ENCODE measurements around the gene SLC25A36. TPM values are rescaled to one million over a fixed set of nuclear protein-coding genes. Genes with fewer than 3 reads are reported as not detected.
A peak's percentile ranks its signal among the peaks of the same experiment; 100 is the strongest.
"Not testable (repeated sequence)": the region's sequence is repeated elsewhere in the genome, so short reads cannot be mapped to it uniquely, and the experiment has no call there.

Gene SLC25A36
- total RNA-seq, 1 donor from 2014 or later, result 63.8 TPM

DNA sequence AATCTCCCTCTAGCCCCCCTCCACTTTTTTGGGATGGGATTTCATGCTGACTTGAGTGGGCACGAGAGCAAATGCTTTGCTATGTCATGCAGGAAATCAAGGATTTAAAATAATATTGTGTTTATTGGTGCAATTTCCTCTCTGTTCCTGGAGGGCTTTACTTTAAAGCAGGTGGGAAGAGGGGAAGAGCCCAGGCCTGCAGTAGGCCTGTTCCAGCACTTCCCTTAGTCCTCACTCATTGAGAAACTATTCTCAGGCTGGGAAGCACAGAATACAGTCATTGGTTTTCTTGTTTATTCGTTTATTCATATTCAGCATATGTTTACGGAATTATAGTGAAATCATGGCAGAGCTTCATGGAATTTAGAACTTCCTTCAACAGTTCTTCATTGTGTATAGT, 67.9 kb downstream of the SLC25A36 start:
- TF ChIP-seq, protein P1, sequence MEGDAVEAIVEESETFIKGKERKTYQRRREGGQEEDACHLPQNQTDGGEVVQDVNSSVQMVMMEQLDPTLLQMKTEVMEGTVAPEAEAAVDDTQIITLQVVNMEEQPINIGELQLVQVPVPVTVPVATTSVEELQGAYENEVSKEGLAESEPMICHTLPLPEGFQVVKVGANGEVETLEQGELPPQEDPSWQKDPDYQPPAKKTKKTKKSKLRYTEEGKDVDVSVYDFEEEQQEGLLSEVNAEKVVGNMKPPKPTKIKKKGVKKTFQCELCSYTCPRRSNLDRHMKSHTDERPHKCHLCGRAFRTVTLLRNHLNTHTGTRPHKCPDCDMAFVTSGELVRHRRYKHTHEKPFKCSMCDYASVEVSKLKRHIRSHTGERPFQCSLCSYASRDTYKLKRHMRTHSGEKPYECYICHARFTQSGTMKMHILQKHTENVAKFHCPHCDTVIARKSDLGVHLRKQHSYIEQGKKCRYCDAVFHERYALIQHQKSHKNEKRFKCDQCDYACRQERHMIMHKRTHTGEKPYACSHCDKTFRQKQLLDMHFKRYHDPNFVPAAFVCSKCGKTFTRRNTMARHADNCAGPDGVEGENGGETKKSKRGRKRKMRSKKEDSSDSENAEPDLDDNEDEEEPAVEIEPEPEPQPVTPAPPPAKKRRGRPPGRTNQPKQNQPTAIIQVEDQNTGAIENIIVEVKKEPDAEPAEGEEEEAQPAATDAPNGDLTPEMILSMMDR (IDR thresholded peaks at IDR 0.05; ENCODE audit: insufficient read depth, low read length, poor library complexity, severe bottlenecking), result no peak
- H3K4me3 ChIP-seq (ENCODE audit: low read depth, low read length), result no peak overlapping the region
- no peaks in the 10 kb centered on the region for H3K36me3 ChIP-seq (ENCODE audit: control insufficient read depth, insufficient read depth, low read length)
- no peak for DNase-seq (ENCODE audit: low read depth)
- peaks cover 6% of the 10 kb centered on the region for H3K27me3 ChIP-seq (ENCODE audit: control insufficient read depth, insufficient read depth, low read length)

DNA sequence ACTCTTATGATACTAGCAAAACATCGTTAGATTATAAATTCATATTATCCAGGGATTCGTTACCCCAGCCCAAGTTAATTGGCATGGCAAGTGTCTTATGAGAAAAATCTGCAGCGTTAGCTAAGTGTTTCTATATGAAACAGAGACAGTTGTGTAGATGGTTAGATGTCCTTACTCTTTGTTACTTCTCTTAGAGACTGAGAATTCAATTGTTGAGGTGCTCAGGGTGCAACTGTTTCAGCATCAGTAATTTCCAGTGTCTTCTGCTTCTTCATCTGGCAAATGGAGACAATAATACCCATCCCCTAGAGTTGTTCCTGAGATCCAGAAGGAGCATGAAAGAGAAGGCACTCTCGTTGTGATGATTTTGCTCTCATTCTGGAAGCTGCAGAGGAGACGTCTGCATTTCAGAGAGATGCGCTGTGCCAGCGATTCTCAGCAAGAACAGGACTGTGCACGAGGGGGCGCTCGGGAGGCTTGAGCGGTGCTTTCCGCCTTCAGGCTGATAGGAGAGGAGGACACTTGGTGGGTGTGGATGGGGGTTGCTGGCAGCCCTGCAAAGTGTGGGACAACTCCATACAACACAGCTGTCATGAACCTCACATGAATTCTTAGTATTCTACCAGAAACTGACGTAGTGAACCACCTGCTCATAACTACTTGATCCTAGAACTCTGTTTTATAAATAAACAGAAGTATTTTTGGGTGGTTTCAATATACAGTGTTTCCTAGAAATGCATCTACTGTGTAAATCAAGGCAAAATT, 69.8 kb downstream of the SLC25A36 start:
- TF ChIP-seq, protein P1 (IDR thresholded peaks at IDR 0.05; ENCODE audit: insufficient read depth, low read length, poor library complexity, severe bottlenecking), result peak; percentile 95
- H3K36me3 ChIP-seq (ENCODE audit: control insufficient read depth, insufficient read depth, low read length), result no peaks in the 10 kb centered on the region
- no peak overlapping the region for H3K4me3 ChIP-seq (ENCODE audit: low read depth, low read length)
- DNase-seq (ENCODE audit: low read depth), result peak; percentile 9
- H3K27me3 ChIP-seq (ENCODE audit: control insufficient read depth, insufficient read depth, low read length), result peaks cover 6% of the 10 kb centered on the region

DNA sequence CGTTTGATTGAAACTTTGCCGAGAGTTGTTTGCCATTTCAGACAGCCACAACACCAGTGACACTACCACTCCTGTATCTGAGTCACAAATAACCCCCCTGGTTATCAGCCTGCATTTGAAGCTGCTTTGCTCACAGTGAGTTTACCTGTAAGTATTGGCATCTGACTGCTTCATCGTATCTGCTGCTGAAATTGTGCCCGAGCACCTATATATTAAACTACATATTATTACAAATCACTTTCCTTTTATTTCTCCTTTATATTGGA, 70.3 kb downstream of the SLC25A36 start:
- TF ChIP-seq, protein P1 (IDR thresholded peaks at IDR 0.05; ENCODE audit: insufficient read depth, low read length, poor library complexity, severe bottlenecking), result no peak
- H3K36me3 ChIP-seq (ENCODE audit: control insufficient read depth, insufficient read depth, low read length), result no peaks in the 10 kb centered on the region
- peaks cover 6% of the 10 kb centered on the region for H3K27me3 ChIP-seq (ENCODE audit: control insufficient read depth, insufficient read depth, low read length)
- no peak for DNase-seq (ENCODE audit: low read depth)
- no peak overlapping the region for H3K4me3 ChIP-seq (ENCODE audit: low read depth, low read length)

DNA sequence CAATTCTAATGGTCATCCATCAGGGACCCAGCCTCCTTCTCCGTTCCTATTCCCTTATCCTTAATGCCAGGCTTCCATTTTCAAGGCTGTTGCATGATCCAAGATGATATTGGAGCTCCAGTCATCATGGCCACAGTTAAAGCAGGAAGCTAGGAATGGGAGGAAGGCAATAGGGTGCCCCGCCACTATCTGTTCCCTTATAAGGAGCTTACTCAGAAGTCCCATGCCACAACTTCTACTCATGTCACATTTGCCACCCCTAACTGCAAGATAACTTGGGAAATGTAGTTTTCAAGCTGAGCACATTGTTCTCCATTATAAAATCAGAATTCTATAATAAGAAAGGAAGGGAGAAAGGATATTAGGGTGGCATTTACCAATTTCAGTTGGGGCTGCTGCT, 70.9 kb downstream of the SLC25A36 start:
- TF ChIP-seq, protein P1 (IDR thresholded peaks at IDR 0.05; ENCODE audit: insufficient read depth, low read length, poor library complexity, severe bottlenecking), result no peak
- no peaks in the 10 kb centered on the region for H3K36me3 ChIP-seq (ENCODE audit: control insufficient read depth, insufficient read depth, low read length)
- H3K27me3 ChIP-seq (ENCODE audit: control insufficient read depth, insufficient read depth, low read length), result peaks cover 6% of the 10 kb centered on the region
- no peak overlapping the region for H3K4me3 ChIP-seq (ENCODE audit: low read depth, low read length)
- DNase-seq (ENCODE audit: low read depth), result no peak

DNA sequence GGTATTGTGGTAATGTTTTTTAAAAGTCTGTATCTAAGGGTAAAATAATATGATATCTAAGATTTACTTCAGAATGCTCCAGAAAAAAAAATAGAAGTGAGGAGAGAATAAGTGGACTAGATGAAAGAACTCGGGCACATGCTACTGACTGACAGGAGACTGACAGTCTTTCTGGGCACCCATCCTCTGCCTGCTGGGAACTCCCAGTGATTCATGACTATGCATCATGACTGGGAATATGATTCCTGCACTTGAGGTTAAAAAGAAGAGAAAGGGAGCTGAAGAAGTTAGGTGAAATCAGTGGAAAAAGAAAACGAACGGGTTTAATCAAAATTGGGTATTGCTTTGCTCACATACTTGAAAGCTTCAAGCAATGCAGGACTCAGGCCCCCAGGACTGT, 73.8 kb downstream of the SLC25A36 start:
- TF ChIP-seq, protein P1 (IDR thresholded peaks at IDR 0.05; ENCODE audit: insufficient read depth, low read length, poor library complexity, severe bottlenecking), result no peak
- peaks cover 6% of the 10 kb centered on the region for H3K27me3 ChIP-seq (ENCODE audit: control insufficient read depth, insufficient read depth, low read length)
- H3K36me3 ChIP-seq (ENCODE audit: control insufficient read depth, insufficient read depth, low read length), result no peaks in the 10 kb centered on the region
- no peak overlapping the region for H3K4me3 ChIP-seq (ENCODE audit: low read depth, low read length)
- no peak for DNase-seq (ENCODE audit: low read depth)

DNA sequence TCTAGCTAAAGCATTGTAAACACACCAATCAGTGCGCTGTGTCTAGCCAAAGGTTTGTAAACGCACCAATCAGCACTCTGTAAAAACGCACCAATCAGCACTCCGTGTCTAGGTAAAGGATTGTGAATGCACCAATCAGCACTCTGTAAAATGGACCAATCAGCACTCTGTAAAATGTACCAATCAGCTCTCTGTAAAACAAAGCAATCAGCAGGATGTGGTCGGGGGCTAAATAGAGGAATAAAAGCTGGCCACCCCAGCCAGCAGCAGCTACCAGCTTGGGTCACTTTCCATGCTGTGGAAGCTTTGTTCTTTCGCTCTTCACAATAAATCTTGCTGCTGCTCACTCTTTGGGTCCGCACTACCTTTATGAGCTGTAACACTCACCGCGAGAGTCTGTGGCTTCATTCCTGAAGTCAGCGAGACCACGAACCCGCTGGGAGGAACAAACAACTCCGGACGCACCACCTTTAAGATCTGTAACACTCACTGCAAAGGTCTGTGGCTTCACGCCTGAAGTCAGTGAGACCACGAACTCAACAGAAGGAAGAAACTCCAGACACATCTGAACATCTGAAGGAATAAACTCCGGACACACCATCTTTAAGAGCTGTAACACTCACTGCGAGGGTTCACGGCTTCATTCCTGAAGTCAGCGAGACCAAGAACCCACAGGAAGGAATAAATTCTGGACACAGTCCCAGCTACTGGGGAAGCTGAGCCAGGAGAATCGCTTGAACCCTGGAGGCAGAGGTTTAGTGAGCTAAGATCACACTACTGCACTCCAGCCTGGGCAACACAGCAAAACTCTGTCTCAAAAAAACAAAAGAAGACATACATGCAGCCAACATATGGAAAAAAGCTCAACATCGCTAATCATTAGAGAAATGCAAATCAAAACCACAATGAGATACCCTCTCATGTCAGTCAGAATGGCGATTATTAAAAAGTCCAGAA, 76.0 kb downstream of the SLC25A36 start:
- DNase-seq (ENCODE audit: low read depth); H3K4me3 ChIP-seq (ENCODE audit: low read depth, low read length); H3K36me3 ChIP-seq (ENCODE audit: control insufficient read depth, insufficient read depth, low read length); H3K27me3 ChIP-seq (ENCODE audit: control insufficient read depth, insufficient read depth, low read length): not testable (repeated sequence)
